ENCODE data around the gene LSM7. TPM values are rescaled to one million over a fixed set of nuclear protein-coding genes. Genes with fewer than 3 reads are reported as not detected.

The LSM7 gene
- total and polyA plus RNA-seq, 2 of the 13 experiments (the other 11 are each of a cell fraction or from before 2014, with no cell fraction given), result 140 to 205 TPM

DNA sequence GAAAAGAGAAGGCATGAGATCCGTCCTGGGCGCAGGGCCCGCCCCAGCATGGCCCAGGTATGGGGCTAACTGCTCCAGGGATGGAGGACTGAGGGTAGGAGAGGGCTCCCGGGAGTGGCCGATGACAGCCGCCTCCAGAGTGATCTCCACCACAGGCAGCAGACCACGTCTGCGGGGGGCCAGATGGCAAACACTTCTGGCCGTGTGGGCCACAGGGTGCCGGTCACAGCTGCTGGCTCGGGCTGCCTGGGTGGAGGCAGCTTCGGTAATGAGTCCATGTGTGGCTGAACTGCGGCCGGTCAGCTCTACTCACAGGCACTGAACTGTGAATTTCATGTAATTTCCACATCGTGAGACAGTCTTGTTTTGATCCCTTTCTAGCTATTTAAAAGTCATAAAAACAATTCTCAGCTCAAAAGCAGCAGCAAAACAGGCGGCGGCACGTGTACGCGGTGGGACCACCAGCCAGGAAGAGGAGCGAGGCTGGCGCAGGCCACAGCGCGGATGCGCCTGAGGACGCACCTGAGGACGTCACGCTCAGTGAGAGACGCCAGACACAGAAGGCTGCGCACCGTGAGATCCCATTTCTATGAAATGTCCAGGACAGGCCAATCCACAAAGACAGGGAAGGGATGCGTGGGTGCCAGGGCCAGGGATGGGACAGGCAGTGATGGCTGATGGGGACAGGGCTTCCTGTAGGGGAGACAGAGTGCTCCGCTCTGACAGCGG is 4.0 kb downstream of the LSM7 start:
- no peak for DNase-seq (ENCODE audit: low spot score)
- no peaks in the 10 kb centered on the region; a peak in 1 of 5 replicates for H3K27me3 ChIP-seq (ENCODE audit: control insufficient read depth in 1 of 2, insufficient read depth in 2 of 2, low read length in 2 of 2)
- H3K4me3 ChIP-seq (replicated peaks in 1 of 3; ENCODE audit: insufficient read depth in 1 of 3, low read depth in 2 of 3, low read length in 3 of 3), result no peak overlapping the region
- FAIRE-seq, result no peak
- no peak overlapping the region for H3K27ac ChIP-seq (ENCODE audit: extremely low read length, insufficient read depth, low read length)
- H2AFZ ChIP-seq (ENCODE audit: low read length), result no peak overlapping the region
- peaks cover 14% of the 10 kb centered on the region for H3K4me1 ChIP-seq (ENCODE audit: insufficient read depth, low read length)
- no peaks in the 10 kb centered on the region for H4K20me1 ChIP-seq (ENCODE audit: insufficient read depth, low read length)
- 94% methylated on average over 26 of the region's 34 CpGs for WGBS (ENCODE audit: low lambda C conversion rate)
- no TSS peak for BruUV-seq (replicated peaks)
- H3K9me3 ChIP-seq (ENCODE audit: low read length), result no peaks in the 10 kb centered on the region
- no peak for ATAC-seq
- in situ Hi-C loops (cut with HindIII; ENCODE audit: extremely low pct_ligation_motif_present, low pct_unique_long_range_greater_than_20kb) (no loop called here), intact Hi-C loops (cut with micrococcal nuclease; ENCODE audit: unreplicated experiment) (no loop called here)
- no peak overlapping the region for H3K9ac ChIP-seq (ENCODE audit: insufficient read depth, low read depth, low read length)
- H3K79me2 ChIP-seq (ENCODE audit: insufficient read depth, low read length), result peaks cover 25% of the 10 kb centered on the region
- H3K36me3 ChIP-seq (replicated peaks in 1 of 2; ENCODE audit: control insufficient read depth in 1 of 2, insufficient read depth in 2 of 2, low read length in 2 of 2), result peaks cover 7 to 36% of the 10 kb centered on the region in 2 experiments; a peak in 4 of 5 replicates
- CTCF ChIA-PET (ENCODE audit: low intra/inter-chr PET ratio, low total read pairs), result no interaction called here
- POLR2A ChIA-PET, result no interaction called here
- TF ChIP-seq AGO2 (optimal IDR thresholded peaks at IDR 0.05; ENCODE audit: low read depth, low read length), result peak; percentile 47
- TF ChIP-seq, protein P1, sequence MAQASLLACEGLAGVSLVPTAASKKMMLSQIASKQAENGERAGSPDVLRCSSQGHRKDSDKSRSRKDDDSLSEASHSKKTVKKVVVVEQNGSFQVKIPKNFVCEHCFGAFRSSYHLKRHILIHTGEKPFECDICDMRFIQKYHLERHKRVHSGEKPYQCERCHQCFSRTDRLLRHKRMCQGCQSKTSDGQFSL (CRISPR knock-in tag; IDR thresholded peaks at IDR 0.05), result no peak
- no peak for TF ChIP-seq ZNF263 (CRISPR knock-in tag; IDR thresholded peaks at IDR 0.05)
- TF ChIP-seq, protein P2, sequence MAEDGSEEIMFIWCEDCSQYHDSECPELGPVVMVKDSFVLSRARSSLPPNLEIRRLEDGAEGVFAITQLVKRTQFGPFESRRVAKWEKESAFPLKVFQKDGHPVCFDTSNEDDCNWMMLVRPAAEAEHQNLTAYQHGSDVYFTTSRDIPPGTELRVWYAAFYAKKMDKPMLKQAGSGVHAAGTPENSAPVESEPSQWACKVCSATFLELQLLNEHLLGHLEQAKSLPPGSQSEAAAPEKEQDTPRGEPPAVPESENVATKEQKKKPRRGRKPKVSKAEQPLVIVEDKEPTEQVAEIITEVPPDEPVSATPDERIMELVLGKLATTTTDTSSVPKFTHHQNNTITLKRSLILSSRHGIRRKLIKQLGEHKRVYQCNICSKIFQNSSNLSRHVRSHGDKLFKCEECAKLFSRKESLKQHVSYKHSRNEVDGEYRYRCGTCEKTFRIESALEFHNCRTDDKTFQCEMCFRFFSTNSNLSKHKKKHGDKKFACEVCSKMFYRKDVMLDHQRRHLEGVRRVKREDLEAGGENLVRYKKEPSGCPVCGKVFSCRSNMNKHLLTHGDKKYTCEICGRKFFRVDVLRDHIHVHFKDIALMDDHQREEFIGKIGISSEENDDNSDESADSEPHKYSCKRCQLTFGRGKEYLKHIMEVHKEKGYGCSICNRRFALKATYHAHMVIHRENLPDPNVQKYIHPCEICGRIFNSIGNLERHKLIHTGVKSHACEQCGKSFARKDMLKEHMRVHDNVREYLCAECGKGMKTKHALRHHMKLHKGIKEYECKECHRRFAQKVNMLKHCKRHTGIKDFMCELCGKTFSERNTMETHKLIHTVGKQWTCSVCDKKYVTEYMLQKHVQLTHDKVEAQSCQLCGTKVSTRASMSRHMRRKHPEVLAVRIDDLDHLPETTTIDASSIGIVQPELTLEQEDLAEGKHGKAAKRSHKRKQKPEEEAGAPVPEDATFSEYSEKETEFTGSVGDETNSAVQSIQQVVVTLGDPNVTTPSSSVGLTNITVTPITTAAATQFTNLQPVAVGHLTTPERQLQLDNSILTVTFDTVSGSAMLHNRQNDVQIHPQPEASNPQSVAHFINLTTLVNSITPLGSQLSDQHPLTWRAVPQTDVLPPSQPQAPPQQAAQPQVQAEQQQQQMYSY (CRISPR knock-in tag; IDR thresholded peaks at IDR 0.05), result no peak
- TF ChIP-seq, protein P3, sequence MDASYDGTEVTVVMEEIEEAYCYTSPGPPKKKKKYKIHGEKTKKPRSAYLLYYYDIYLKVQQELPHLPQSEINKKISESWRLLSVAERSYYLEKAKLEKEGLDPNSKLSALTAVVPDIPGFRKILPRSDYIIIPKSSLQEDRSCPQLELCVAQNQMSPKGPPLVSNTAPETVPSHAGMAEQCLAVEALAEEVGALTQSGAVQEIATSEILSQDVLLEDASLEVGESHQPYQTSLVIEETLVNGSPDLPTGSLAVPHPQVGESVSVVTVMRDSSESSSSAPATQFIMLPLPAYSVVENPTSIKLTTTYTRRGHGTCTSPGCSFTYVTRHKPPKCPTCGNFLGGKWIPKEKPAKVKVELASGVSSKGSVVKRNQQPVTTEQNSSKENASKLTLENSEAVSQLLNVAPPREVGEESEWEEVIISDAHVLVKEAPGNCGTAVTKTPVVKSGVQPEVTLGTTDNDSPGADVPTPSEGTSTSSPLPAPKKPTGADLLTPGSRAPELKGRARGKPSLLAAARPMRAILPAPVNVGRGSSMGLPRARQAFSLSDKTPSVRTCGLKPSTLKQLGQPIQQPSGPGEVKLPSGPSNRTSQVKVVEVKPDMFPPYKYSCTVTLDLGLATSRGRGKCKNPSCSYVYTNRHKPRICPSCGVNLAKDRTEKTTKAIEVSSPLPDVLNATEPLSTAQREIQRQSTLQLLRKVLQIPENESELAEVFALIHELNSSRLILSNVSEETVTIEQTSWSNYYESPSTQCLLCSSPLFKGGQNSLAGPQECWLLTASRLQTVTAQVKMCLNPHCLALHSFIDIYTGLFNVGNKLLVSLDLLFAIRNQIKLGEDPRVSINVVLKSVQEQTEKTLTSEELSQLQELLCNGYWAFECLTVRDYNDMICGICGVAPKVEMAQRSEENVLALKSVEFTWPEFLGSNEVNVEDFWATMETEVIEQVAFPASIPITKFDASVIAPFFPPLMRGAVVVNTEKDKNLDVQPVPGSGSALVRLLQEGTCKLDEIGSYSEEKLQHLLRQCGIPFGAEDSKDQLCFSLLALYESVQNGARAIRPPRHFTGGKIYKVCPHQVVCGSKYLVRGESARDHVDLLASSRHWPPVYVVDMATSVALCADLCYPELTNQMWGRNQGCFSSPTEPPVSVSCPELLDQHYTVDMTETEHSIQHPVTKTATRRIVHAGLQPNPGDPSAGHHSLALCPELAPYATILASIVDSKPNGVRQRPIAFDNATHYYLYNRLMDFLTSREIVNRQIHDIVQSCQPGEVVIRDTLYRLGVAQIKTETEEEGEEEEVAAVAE (CRISPR knock-in tag; IDR thresholded peaks at IDR 0.05; ENCODE audit: borderline replicate concordance), result no peak
- TF ChIP-seq RBM22 (optimal IDR thresholded peaks at IDR 0.05; ENCODE audit: low read length), result peak; percentile 47
- TF ChIP-seq ZNF841 (CRISPR knock-in tag; IDR thresholded peaks at IDR 0.05; ENCODE audit: borderline replicate concordance), result no peak
- peak; percentile 17; the same call in 1 of the 2 replicates for TF ChIP-seq RBFOX2 (IDR thresholded peaks at IDR 0.05; ENCODE audit: low read depth, low read length)
- no peak overlapping the region for H3K4me2 ChIP-seq (ENCODE audit: low read depth, low read length)

Measured in HepG2 (cell line).